GM12872 (cell line): Measurements from ENCODE around the gene DCP2.

ENCODE experiments used
- TF ChIP-seq, protein P1 (sequence below): IDR thresholded peaks from 3 replicates; pipeline ENCODE4 v1.5.1; 2011; ENCODE audit warnings: low read depth, mild to moderate bottlenecking, low read length, moderate library complexity; ENCODE audit not compliant: insufficient read depth

DCP2 gene

DNA sequence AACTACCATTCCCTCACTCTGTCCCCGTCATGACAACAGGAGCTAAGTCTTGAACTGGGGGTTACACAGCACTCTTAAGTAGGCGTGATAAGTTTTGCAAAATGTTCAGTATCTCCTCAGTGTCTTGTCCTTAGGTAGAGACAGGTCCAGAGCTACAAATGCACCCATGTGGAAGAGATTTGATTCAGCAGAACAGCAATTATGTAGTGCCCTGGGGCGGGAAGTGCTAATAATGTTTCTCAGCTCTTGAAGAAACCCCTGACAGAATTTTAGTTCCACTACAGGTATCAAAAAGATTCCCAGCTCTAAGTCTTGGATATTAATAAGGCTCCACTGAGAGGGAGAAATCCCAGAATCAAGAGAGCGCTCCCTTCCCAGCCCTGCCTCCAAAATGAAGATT lies 49.6 kb downstream of the DCP2 start:
- TF ChIP-seq, protein P1, sequence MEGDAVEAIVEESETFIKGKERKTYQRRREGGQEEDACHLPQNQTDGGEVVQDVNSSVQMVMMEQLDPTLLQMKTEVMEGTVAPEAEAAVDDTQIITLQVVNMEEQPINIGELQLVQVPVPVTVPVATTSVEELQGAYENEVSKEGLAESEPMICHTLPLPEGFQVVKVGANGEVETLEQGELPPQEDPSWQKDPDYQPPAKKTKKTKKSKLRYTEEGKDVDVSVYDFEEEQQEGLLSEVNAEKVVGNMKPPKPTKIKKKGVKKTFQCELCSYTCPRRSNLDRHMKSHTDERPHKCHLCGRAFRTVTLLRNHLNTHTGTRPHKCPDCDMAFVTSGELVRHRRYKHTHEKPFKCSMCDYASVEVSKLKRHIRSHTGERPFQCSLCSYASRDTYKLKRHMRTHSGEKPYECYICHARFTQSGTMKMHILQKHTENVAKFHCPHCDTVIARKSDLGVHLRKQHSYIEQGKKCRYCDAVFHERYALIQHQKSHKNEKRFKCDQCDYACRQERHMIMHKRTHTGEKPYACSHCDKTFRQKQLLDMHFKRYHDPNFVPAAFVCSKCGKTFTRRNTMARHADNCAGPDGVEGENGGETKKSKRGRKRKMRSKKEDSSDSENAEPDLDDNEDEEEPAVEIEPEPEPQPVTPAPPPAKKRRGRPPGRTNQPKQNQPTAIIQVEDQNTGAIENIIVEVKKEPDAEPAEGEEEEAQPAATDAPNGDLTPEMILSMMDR: no peak

GRCh38 chr5:113027015-113027414 lies 50.4 kb downstream of the DCP2 start:
- TF ChIP-seq, protein P1: no peak

DNA sequence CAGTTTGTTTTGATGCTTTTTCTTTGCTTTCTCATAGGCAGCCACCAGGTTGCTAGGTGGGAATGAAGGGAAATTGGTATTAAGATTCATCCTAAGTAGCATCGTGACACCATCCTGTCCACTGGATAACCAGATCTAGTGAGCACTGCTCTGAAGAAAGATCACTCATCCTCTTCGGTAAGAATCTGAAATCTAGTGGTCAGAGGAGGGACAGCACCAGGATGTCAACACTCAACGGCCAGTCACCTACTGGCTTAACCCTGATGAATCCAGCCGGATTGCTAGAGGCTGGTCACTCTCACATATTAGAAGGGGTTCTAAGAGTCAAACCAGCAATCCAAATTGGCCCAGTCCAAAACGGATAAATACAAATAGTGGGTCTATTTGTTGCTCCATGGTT lies 50.8 kb downstream of the DCP2 start:
- TF ChIP-seq, protein P1: no peak

DNA sequence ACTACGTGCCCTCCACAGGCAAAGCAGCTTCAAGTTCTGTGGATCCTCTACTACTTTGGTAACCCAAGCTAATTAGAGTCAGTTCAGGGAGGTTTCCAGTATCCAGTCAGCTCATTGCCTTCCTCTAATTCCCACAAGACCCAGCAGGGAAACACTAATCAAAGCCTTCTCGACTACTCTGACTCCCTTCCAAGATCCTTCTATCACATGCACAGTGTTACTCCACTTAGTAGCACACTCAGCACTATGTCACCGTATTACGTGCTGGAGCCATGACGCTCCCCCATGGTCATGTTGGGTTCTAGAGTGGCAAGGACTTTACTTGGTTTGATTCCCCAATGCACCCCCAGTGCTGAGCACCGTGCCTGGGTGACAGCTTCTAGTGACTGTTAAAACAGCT lies 53.0 kb downstream of the DCP2 start:
- TF ChIP-seq, protein P1: no peak

GRCh38 chr5:113031104-113031503 lies 54.5 kb downstream of the DCP2 start:
- TF ChIP-seq, protein P1: no peak

DNA sequence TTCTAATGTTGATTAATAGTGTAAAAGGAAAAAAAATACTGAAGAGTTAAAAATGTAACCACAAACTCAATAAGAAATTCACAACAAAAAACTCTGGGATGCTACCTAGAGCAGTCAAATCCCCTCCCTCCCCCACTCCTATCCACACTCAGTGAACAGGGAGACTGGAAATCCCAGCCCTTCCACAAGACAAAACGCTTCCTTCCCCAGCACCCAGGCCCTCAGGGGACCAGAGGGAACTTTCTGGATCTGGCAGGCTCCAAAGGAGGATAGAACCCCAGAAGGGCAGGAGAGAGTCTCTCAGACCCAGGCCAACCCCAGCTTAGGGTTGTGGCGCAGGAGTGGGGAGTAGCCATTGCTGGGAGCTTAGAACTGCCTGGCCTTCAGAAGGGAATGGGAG lies 55.0 kb downstream of the DCP2 start:
- TF ChIP-seq, protein P1: no peak

- TF ChIP-seq, protein P1: no peak
These were observed 57.7 kb downstream of the DCP2 start for GRCh38 chr5:113034182-113034773.
